HG03565 (cell line): ENCODE data around the gene C3.
A peak's percentile ranks its signal among the peaks of the same experiment; 100 is the strongest.
"Not testable (repeated sequence)": the region's sequence is repeated elsewhere in the genome, so short reads cannot be mapped to it uniquely, and the experiment has no call there.

ENCODE experiments used
- ATAC-seq: cut with Tn5 transposase; IDR thresholded peaks from one replicate; pipeline ENCODE4 v1.9.1; 2021; ENCODE audit warnings: mild to moderate bottlenecking, moderate library complexity; ENCODE audit not compliant: unreplicated experiment

The C3 gene

GRCh38 chr19:6720369-6721137 lies at the start of gene C3:
Gene C3, minus strand, starts transcription at chr19:6720650. Its CDS starts 61 bp downstream, at chr19:6720589.
- ATAC-seq = no peak

- no peak for ATAC-seq
Observed at GRCh38 chr19:6769006-6769619, 48.7 kb upstream of the C3 start.

- no peak for ATAC-seq
Observed at GRCh38 chr19:6768236-6768785, 47.9 kb upstream of the C3 start.

- peak; percentile 53 for ATAC-seq
Observed at GRCh38 chr19:6767357-6768235, 47.1 kb upstream of the C3 start, which contains the start of gene SH2D3A. Gene SH2D3A, minus strand, starts transcription at chr19:6767435. Its CDS starts 3,687 bp downstream, at chr19:6763748.

GRCh38 chr19:6767081-6767356 lies 46.6 kb upstream of the C3 start:
- ATAC-seq = peak; percentile 12

GRCh38 chr19:6766357-6767080 lies 46.1 kb upstream of the C3 start:
- peak; percentile 2 for ATAC-seq

GRCh38 chr19:6765738-6766356 lies 45.4 kb upstream of the C3 start:
- no peak for ATAC-seq

GRCh38 chr19:6762253-6762797 lies 41.9 kb upstream of the C3 start:
- not testable (repeated sequence) for ATAC-seq

- no peak for ATAC-seq
Observed at GRCh38 chr19:6761053-6761676, 40.7 kb upstream of the C3 start.

GRCh38 chr19:6760606-6761005 lies 40.2 kb upstream of the C3 start:
- no peak for ATAC-seq

GRCh38 chr19:6754653-6755463 lies 34.4 kb upstream of the C3 start:
- no peak for ATAC-seq

- no peak for ATAC-seq
Observed at GRCh38 chr19:6754136-6754535, 33.7 kb upstream of the C3 start.

- ATAC-seq = peak; percentile 54
Observed at GRCh38 chr19:6753178-6754031, 33.0 kb upstream of the C3 start.

GRCh38 chr19:6752256-6753177 lies 32.1 kb upstream of the C3 start:
- no peak for ATAC-seq

- no peak for ATAC-seq
Observed at GRCh38 chr19:6751189-6751588, 30.7 kb upstream of the C3 start.

- ATAC-seq = no peak
Observed at GRCh38 chr19:6750062-6750461, 29.6 kb upstream of the C3 start.

- not testable (repeated sequence) for ATAC-seq
Observed at GRCh38 chr19:6748543-6748942, 28.1 kb upstream of the C3 start.
